T follicular helper cell (primary cell): Measurements from ENCODE around the gene ALB.
"Not testable (repeated sequence)": the region's sequence is repeated elsewhere in the genome, so short reads cannot be mapped to it uniquely, and the experiment has no call there.

Source experiments
- DNase-seq: peaks from one replicate; pipeline ENCODE4 v3.0.0-alpha.2; 2020; ENCODE audit warnings: low read depth
- total RNA-seq, 2 experiments: gene quantifications; one replicate each; lab custom pipeline; 2026; lab: John Stamatoyannopoulos, UW

The ALB gene
- 0 to 0.24 reads per million in 2 experiments for total RNA-seq

- DNase-seq, result no peak
Observed at GRCh38 chr4:73404042-73404441, at the start of gene ALB. Gene ALB, plus strand, starts transcription at chr4:73404287. Its CDS starts 41 bp downstream, at chr4:73404328.

DNA sequence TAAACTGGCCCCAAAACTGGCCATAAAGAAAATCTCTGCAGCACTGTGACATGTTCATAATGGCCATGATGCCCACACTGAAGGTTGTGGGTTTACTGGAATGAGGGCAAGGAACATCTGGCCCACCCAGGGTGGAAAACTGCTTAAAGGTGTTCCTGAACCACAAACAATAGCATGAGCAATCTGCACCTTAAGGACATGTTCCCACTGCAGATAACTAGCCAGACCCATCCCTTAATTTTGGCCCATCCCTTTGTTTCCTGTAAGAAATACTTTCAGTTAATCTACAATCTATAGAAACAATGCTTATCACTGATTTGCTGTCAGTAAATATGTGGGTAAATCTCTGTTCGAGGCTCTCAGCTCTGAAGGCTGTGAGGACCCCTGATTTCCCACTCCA, 46.9 kb upstream of the ALB start:
- not testable (repeated sequence) for DNase-seq

DNA sequence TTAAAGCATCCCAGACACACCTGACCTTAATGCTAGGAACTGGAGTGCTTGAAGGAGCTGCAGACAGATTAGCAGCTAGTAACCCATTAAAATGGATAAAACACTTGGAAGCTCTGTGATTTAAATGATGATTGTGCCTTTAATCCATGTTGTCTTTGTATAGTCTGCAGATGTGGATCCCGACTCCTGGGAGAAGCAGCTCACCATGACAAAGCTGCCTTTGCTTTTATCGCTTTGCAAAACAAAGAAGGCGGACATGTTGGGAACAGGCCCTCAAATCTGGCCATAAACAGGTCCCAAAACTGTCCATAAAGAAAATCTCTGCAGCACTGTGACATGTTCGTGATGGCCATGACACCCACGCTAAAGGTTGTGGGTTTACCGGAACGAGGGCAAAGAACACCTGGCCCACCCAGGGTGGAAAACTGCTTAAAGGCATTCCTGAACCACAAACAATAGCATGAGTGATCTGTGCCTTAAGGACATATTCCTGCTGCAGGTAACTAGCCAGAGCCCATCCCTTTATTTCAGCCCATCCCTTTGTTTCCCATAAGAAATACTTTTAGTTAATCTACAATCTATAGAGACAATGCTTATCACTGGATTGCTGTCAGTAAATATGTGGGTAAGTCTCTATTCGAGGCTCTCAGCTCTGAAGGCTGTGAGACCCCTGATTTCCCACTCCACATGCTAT, 34.4 kb upstream of the ALB start:
- not testable (repeated sequence) for DNase-seq

DNA sequence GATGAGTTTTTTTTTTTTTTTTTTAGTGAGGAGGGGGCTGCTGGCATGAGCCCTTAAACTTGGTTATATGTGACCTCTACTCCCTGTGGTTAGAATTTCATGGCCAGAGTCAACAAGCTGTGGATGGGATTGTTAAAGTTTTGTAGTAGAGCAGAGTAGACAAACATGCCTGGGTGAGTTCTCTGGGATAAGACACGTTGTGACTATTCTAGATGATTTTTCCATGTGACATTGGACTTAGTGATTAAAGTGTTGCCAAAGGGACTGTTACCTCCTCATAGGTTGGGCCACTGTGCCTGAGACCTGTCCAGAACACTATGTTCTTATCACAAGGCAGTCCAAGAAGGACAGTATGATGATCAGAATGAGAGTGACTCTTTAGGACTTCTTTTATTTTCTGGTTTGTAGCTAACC, 28.8 kb upstream of the ALB start:
- no peak for DNase-seq

DNA sequence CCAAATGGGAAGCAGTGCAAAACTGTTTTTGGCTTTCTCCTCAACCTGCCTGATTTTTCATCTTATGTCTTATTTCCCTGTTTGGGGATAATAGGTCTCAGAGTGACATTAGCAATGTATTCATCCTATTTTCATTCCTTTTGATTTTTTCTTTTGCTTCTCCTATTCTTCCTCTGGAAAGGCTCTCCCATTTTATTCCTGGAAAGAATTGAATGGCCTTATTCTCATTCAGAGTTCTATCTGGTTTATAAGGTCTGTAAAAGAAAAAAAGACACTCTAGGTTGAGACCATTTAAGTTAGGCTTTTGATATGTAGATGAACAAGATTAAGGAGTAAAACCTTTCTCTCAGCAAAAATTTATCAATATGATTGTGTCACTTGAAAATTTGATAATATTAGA, 27.8 kb upstream of the ALB start:
- no peak for DNase-seq

DNA sequence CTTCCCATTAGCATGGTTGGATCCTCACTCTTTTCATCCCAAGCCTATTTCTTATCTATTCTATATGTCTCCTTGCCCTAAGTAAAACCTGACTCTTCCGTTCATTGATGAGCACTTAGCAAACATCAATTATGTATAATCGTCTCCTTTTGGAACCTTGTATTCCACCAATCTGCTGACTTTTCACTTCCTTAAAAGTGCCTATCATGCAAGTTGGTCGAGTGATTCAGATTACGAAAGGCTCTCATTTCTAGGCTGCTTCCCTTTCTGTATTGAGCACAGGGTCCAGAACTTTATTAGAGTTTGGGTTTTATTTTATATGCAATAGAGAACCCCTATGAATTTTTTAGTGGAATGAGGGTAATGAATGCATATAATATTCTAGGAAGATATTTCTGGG, 27.1 kb upstream of the ALB start:
- DNase-seq, result no peak

DNA sequence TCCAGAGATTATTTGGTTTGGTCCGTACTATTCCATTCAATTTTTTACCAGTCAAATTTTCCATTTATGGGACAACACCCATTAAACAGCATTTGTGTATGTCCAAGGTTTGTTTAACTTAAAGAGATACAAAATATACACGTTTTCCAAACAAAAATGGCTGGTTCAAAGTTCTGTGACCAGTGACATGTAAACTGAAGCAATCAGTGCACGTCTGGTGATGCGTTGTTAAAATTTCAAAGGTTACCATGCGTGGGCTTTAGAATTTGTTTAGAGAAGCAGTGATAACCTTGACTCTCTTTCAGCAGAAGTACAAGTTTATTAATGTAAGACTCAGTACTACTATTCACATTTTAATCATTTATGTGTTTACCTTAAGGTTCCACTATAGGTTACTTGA, 25.2 kb upstream of the ALB start:
- no peak for DNase-seq

GRCh38 chr4:73379946-73380345, 24.1 kb upstream of the ALB start:
- DNase-seq, result no peak

DNA sequence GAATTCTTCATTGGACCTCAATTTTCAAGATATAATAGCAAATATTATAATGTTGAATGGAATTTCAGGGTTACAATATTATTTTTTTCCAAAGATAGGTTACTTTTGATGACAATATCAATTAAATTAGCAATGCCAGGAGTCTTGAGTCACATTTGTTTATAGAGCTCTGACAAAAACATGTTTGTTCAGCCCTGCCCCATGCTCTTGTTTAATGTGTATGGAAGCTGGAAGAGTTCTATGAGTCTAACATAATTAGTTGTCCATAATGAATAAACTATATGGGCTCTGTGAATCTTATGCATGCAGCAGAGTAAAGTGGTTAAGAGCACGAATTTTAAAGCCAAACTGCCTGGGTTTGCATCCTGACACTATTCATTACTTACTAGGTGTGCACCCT, 22.9 kb upstream of the ALB start:
- no peak for DNase-seq

DNA sequence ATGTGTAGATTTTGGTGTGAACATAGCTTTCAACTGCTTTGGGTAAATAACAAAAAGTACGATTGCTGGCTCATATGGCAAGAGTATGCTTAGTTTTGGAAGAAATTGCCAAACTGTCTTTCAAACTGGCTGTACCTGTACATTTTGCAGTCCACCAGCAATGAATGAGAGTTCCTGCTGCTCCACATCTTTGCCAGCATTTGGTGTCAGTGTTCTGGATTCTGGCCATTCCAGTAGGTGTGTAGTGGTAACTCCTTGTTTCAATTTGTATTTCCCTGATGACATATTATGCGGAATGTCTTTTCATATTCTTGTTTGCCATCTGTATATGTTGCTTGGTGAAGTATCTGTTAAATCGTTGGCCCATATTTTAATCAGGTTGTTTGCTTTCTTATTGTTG, 20.6 kb upstream of the ALB start:
- no peak for DNase-seq

- DNase-seq, result no peak
Observed at GRCh38 chr4:73387552-73387951, 16.5 kb upstream of the ALB start.

DNA sequence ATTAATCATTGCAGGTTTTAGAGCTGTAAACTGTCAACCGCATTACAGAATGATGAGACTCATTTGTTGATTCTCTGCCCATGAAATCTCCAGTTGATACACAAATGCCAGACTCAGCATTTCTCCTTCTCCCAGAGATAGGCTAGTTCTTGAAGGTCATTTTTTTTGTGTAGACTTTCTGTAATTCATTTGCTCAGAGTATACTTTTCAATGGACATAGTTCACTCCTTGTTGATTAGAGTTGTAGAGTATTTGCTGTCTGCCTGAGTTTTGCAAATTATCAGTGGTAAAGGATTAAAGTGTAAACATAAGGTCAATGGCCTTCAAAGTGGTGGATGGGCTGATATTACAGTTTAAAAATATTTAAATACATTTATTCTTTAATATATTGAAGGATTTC, 15.2 kb upstream of the ALB start:
- DNase-seq, result no peak

DNA sequence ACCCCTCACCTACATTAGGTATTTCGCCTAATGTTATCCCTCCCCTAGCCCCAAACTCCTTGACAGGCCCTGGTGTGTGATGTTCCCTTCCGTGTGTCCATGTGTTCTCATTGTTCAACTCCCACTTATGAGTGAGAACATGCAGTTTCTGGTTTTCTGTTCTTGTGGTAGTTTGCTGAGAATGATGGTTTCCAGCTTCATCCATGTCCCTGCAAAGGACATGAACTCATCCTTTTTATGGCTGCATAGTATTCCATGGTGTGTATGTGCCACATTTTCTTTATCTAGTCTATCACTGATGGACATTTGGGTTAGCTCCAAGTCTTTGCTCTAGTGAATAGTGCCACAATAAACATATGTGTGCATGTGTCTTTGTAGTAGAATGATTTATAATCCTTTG, 14.4 kb upstream of the ALB start:
- DNase-seq, result not testable (repeated sequence)

DNA sequence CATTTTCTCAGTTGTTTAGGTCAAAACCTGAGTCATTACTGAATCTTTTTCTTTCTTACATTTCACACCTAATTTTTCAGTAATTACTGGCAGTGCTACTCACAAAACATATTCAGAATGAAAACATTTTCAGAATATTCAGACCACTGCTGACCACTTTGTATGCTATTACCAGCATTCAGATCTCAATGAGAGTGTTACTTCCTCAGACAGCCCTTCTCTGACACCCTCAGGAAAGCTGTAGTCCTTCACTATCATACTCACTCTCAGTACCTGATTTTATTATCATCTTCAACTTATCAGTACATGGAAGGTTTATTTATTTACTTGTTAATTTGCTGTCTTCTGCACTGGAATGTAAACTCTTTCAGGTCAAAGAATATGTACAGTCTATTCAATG, 12.3 kb upstream of the ALB start:
- no peak for DNase-seq

DNA sequence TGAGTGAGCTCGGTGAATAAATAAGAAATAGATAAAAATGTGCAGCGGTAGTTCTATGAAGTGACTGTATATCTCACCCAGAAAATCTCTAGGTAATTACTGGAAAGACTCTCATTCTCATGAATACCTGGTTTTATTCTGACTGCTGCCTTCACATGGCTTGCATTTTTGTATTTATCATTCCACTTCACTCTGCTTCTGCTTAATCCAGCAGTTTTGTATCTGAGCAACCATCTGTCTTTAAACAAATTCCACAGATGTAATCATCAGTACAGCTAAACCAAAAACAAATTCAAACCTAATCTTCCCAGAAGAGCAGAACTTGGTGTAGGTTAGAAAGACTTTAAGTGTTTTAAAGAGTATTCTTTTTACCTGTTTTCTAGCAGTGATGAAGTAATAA, 11.2 kb upstream of the ALB start:
- no peak for DNase-seq

GRCh38 chr4:73396304-73396703, 7.8 kb upstream of the ALB start:
- DNase-seq, result no peak

GRCh38 chr4:73396993-73397972, 6.8 kb upstream of the ALB start:
- no peak for DNase-seq

DNA sequence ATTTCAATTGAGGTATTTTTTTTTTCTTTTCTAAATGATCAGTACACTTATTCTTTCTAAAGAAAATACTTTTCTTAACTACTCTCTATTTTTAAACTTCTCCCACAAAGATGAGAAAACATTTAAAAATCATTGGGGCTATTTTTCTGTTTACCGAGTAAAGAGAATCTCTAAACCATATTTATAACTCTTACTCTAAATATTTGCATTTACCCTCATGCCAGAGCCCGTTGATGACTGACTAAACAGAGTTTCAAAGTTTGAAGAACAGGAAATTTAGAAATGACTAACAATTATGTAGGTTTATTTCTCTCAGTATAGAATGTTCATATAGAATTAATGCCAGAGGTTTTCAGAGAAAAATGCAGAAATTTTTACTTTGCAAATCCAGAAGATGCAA, 2.7 kb upstream of the ALB start:
- no peak for DNase-seq

DNA sequence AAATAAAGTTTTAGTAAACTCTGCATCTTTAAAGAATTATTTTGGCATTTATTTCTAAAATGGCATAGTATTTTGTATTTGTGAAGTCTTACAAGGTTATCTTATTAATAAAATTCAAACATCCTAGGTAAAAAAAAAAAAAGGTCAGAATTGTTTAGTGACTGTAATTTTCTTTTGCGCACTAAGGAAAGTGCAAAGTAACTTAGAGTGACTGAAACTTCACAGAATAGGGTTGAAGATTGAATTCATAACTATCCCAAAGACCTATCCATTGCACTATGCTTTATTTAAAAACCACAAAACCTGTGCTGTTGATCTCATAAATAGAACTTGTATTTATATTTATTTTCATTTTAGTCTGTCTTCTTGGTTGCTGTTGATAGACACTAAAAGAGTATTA, 370 bp downstream of the ALB start:
- DNase-seq, result no peak

- DNase-seq, result no peak
Observed at GRCh38 chr4:73405138-73405537, 1.1 kb downstream of the ALB start.

GRCh38 chr4:73406548-73406875, 2.4 kb downstream of the ALB start:
- DNase-seq, result no peak

DNA sequence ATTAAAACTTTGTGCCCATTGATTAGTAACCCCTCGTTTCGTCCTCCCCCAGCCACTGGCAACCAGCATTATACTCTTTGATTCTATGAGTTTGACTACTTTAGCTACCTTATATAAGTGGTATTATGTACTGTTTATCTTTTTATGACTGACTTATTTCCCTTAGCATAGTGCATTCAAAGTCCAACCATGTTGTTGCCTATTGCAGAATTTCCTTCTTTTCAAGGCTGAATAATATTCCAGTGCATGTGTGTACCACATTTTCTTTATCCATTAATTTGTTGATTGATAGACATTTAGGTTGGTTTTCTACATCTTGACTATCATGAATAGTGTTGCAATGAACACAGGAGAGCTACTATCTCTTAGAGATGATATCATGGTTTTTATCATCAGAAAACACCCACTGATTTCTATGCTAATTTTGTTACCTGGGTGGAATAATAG, 3.2 kb downstream of the ALB start:
- no peak for DNase-seq

GRCh38 chr4:73408181-73408867, 4.2 kb downstream of the ALB start:
- no peak for DNase-seq
